SK-N-SH (cell line): ENCODE data around the gene CSRP1. TPM values are rescaled to one million over a fixed set of nuclear protein-coding genes. Genes with fewer than 3 reads are reported as not detected.
A peak's percentile ranks its signal among the peaks of the same experiment; 100 is the strongest.

Source experiments
- CTCF ChIA-PET: fragments of 300-600, 350-600 bp; formaldehyde crosslinking; extraction: SDS; loops from one replicate; lab custom pipeline; 2021; lab: Yijun Ruan, JAX
- POLR2A ChIA-PET: fragments of 350-600 bp; sonication (Branson Sonifier 250); formaldehyde crosslinking; extraction: SDS; loops from one replicate; lab custom pipeline; 2020; ENCODE audit warnings: antibody characterized with exemption, inconsistent platforms; lab: Yijun Ruan, JAX
- DNase-seq: peaks from one replicate; pipeline ENCODE4 v3.0.0; 2012
- H2AFZ ChIP-seq: fragments of 200-600 bp; sonication (generic); 2 replicates; pipeline ENCODE4 v1.8.1; 2016; ENCODE audit warnings: antibody characterized with exemption, mild to moderate bottlenecking, low read depth
- H3F3A ChIP-seq: fragments of 200-600 bp; sonication (generic); replicated peaks from 2 replicates; pipeline ENCODE3; 2016; ENCODE audit warnings: antibody characterized with exemption, mild to moderate bottlenecking; ENCODE audit not compliant: insufficient read depth
- H3K27ac ChIP-seq, 2 experiments: fragments of 200-500 bp in 1 of 2; fragments of 200-600 bp in 1 of 2; sonication (Bioruptor generic) in 1 of 2; sonication (generic), shearing (Covaris generic) in 1 of 2; 2 replicates each; pipeline versions ENCODE4 v1.5.1 to v1.6.1; 2014 to 2016; ENCODE audit warnings: low read depth in 2 of 2, inconsistent platforms in 1 of 2, low read length in 1 of 2, mild to moderate bottlenecking in 1 of 2, mixed read lengths in 1 of 2
- H3K27me3 ChIP-seq: fragments of 200-600 bp; sonication (generic), shearing (Covaris generic); 2 replicates; pipeline ENCODE4 v1.6.1; 2016; ENCODE audit warnings: mixed run types; ENCODE audit not compliant: insufficient read depth
- H3K36me3 ChIP-seq, 2 experiments: fragments of 200-500 bp in 1 of 2; fragments of 200-600 bp in 1 of 2; sonication (Bioruptor generic) in 1 of 2; sonication (generic) in 1 of 2; replicated peaks in 1 of 2; 2 replicates each; pipeline versions ENCODE3 to v1.5.1; 2014 to 2016; ENCODE audit warnings: low read length in 1 of 2, mild to moderate bottlenecking in 1 of 2; ENCODE audit not compliant: insufficient read depth in 2 of 2, control insufficient read depth in 1 of 2
- H3K4me1 ChIP-seq, 2 experiments: fragments of 200-500 bp in 1 of 2; fragments of 200-600 bp in 1 of 2; sonication (Bioruptor generic) in 1 of 2; sonication (generic), shearing (Covaris generic) in 1 of 2; 2 replicates each; pipeline versions ENCODE4 v1.5.1 to v1.6.1; 2014 to 2016; ENCODE audit warnings: low read depth in 1 of 2, low read length in 1 of 2, mixed run types in 1 of 2; ENCODE audit not compliant: insufficient read depth in 2 of 2, control insufficient read depth in 1 of 2
- H3K4me2 ChIP-seq: fragments of 200-600 bp; sonication (generic), shearing (Covaris generic); 2 replicates; pipeline ENCODE4 v1.6.1; 2017; ENCODE audit warnings: mixed run types
- H3K4me3 ChIP-seq, 2 experiments: fragments of 200-500 bp in 1 of 2; fragments of 200-600 bp in 1 of 2; sonication (Bioruptor generic) in 1 of 2; sonication (generic), shearing (Covaris generic) in 1 of 2; 2 replicates each; pipeline versions ENCODE4 v1.5.1 to v1.8.1; 2014 to 2016; ENCODE audit warnings: low read depth in 2 of 2, inconsistent platforms in 1 of 2, low read length in 1 of 2, mild to moderate bottlenecking in 1 of 2, mixed read lengths in 1 of 2, moderate library complexity in 1 of 2
- H3K79me2 ChIP-seq: fragments of 200-600 bp; sonication (generic); 2 replicates; pipeline ENCODE4 v1.8.1; 2017; ENCODE audit warnings: mild to moderate bottlenecking; ENCODE audit not compliant: insufficient read depth
- H3K9ac ChIP-seq: fragments of 200-600 bp; sonication (generic); 2 replicates; pipeline ENCODE4 v1.6.1; 2017; ENCODE audit warnings: mixed run types
- H3K9me2 ChIP-seq: fragments of 200-600 bp; sonication (generic); 2 replicates; pipeline ENCODE4 v1.6.1; 2017; ENCODE audit warnings: mixed run types
- H3K9me3 ChIP-seq: fragments of 200-600 bp; sonication (generic); 2 replicates; pipeline ENCODE4 v1.6.1; 2017; ENCODE audit warnings: mixed run types, mild to moderate bottlenecking, moderate library complexity
- H4K20me1 ChIP-seq: fragments of 200-600 bp; sonication (generic); 2 replicates; pipeline ENCODE4 v1.6.1; 2017; ENCODE audit warnings: mild to moderate bottlenecking, mixed run types; ENCODE audit not compliant: insufficient read depth
- CTCF ChIP-seq: fragments of 200-600 bp; sonication (generic); IDR thresholded peaks from 2 replicates; pipeline ENCODE4 v1.6.1; 2017; ENCODE audit warnings: antibody characterized with exemption, mild to moderate bottlenecking, moderate library complexity
- EP300 ChIP-seq, 2 experiments: IDR thresholded peaks; 2 replicates each; pipeline versions ENCODE4 v1.4.0 to v1.6.1; 2012; ENCODE audit warnings: borderline replicate concordance in 1 of 2, low read depth in 1 of 2, low read length in 1 of 2
- FOSL2 ChIP-seq: IDR thresholded peaks from 2 replicates; pipeline ENCODE4 v1.4.0; 2012; ENCODE audit warnings: low read depth, mild to moderate bottlenecking, moderate library complexity, borderline replicate concordance
- IRF3 ChIP-seq: fragments of 150-350 bp; IDR thresholded peaks from 2 replicates; pipeline ENCODE4 v1.6.1; 2016; ENCODE audit warnings: mild to moderate bottlenecking, low read depth, low read length
- MAX ChIP-seq: IDR thresholded peaks from 2 replicates; pipeline ENCODE4 v1.4.0; 2012; ENCODE audit warnings: low read depth
- NFIC ChIP-seq: IDR thresholded peaks from 2 replicates; pipeline ENCODE4 v1.4.0; 2012; ENCODE audit warnings: borderline replicate concordance
- PBX3 ChIP-seq: IDR thresholded peaks from 2 replicates; pipeline ENCODE4; 2012
- RXRA ChIP-seq: IDR thresholded peaks from 2 replicates; pipeline ENCODE4 v1.4.0; 2012; ENCODE audit warnings: low read depth, mild to moderate bottlenecking, borderline replicate concordance
- TAF1 ChIP-seq: IDR thresholded peaks from 2 replicates; pipeline ENCODE4 v1.6.1; 2012; ENCODE audit warnings: low read depth, mild to moderate bottlenecking, low read length, moderate library complexity, borderline replicate concordance
- TEAD4 ChIP-seq: IDR thresholded peaks from 2 replicates; pipeline ENCODE4 v1.4.0; 2012; ENCODE audit warnings: mild to moderate bottlenecking, borderline replicate concordance; ENCODE audit not compliant: insufficient read depth
- USF1 ChIP-seq: IDR thresholded peaks from 2 replicates; pipeline ENCODE4 v1.4.0; 2012; ENCODE audit warnings: low read depth, borderline replicate concordance
- WGBS: methylation state at CpG from one replicate; pipeline ENCODE4 v1.1.6; 2017; ENCODE audit warnings: low lambda C conversion rate; 5-methylcytosine and 5-hydroxymethylcytosine counted together
- polyA plus RNA-seq, 3 experiments: library from polyadenylated mRNA; depleted of rRNA; stranded (reverse); fragments of >200 nt; gene quantifications; 2 replicates each; pipeline ENCODE4 v1.2.3, GENCODE V29; 2012

CSRP1 gene
- polyA plus RNA-seq, 1 of the 3 experiments (the other 2 are of a cell fraction): 373 TPM

GRCh38 chr1:201504799-201505502 lies 2.0 kb downstream of the CSRP1 start (continued):
- no peak for TF ChIP-seq TAF1

- peak overlapping the region; percentile 78 to 93; a peak in 3 of 4 replicates for H3K27ac ChIP-seq
- 78% methylated on average over 3 of the region's 3 CpGs for WGBS
- peak overlapping the region; percentile 81 for H3K4me2 ChIP-seq
- DNase-seq: no peak
- peak overlapping the region; percentile 59; the same call in 1 of the 2 replicates for H3K9ac ChIP-seq
- H3K27me3 ChIP-seq: no peaks in the 10 kb centered on the region
- no peaks in the 10 kb centered on the region for H3K9me2 ChIP-seq
- H3K9me3 ChIP-seq: no peaks in the 10 kb centered on the region
- no peak overlapping the region for H3K4me3 ChIP-seq
- peaks cover 14% of the 10 kb centered on the region for H3F3A ChIP-seq
- peaks cover 79% of the 10 kb centered on the region for H3K79me2 ChIP-seq
- no peak for TF ChIP-seq MAX
- TF ChIP-seq CTCF: no peak
- no peak for TF ChIP-seq FOSL2
- TF ChIP-seq IRF3: no peak
- TF ChIP-seq PBX3: no peak
- TF ChIP-seq RXRA: no peak
- no peak for TF ChIP-seq USF1
- TF ChIP-seq EP300 (IDR thresholded peaks at IDR 0.05; ENCODE audit: borderline replicate concordance in 1 of 2, low read depth in 1 of 2, low read length in 1 of 2): no peak
- no peak for TF ChIP-seq TEAD4
- no peak for TF ChIP-seq NFIC
- peaks cover 33 to 35% of the 10 kb centered on the region in 2 experiments; a peak in 3 of 4 replicates for H3K4me1 ChIP-seq
- H2AFZ ChIP-seq: no peak overlapping the region
- peaks cover 7% of the 10 kb centered on the region; the same call in 1 of the 2 replicates for H4K20me1 ChIP-seq
- CTCF ChIA-PET: interaction anchor here (1.0 to 31.9 kb wide), 5 partner anchors 9 to 289 kb away, joined by 3 to 860 read pairs (median 4); no protein-coding TSS in a partner anchor
- POLR2A ChIA-PET: no interaction called here
- H3K36me3 ChIP-seq: no peaks in the 10 kb centered on the region
These were observed 2.7 kb downstream of the CSRP1 start for GRCh38 chr1:201504179-201504631.
